Activated B cell treated with CpG ODN at 0.5 μM for 24 hours (primary cell): ENCODE measurements around the gene CAMTA1. TPM values are rescaled to one million over a fixed set of nuclear protein-coding genes. Genes with fewer than 3 reads are reported as not detected.

ENCODE experiments used
- ATAC-seq: fragments of 200-7000 bp; cut with Tn5 transposase; one replicate; pipeline ENCODE4 v1.10.0; 2021; ENCODE audit warnings: low read depth, mild to moderate bottlenecking, moderate library complexity
- CTCF ChIA-PET: fragments of 350-600 bp; sonication (Branson Sonifier 250); formaldehyde crosslinking; loops from one replicate; lab custom pipeline; 2021; ENCODE audit warnings: antibody characterized with exemption; lab: Charles Lee
- POLR2A ChIA-PET: fragments of 350-600 bp; sonication (Branson Sonifier 250); formaldehyde crosslinking; loops from one replicate; lab custom pipeline; 2021; ENCODE audit warnings: antibody characterized with exemption; lab: Charles Lee
- DNase-seq: peaks from one replicate; pipeline ENCODE4 v3.0.0; 2022
- H3K27ac Mint-ChIP-seq: one replicate; pipeline ENCODE4 v1.8.0; 2020; ENCODE audit warnings: mixed read lengths
- H3K27me3 Mint-ChIP-seq: one replicate; pipeline ENCODE4 v1.8.0; 2021; ENCODE audit warnings: mixed read lengths
- H3K36me3 Mint-ChIP-seq: one replicate; pipeline ENCODE4 v1.8.0; 2021; ENCODE audit warnings: low read depth, mixed read lengths
- H3K4me1 Mint-ChIP-seq: one replicate; pipeline ENCODE4 v1.8.0; 2021; ENCODE audit warnings: mixed read lengths
- H3K4me3 Mint-ChIP-seq: one replicate; pipeline ENCODE4 v1.8.0; 2020; ENCODE audit warnings: mild to moderate bottlenecking, mixed read lengths
- H3K9me3 Mint-ChIP-seq: one replicate; pipeline ENCODE4 v1.8.0; 2020; ENCODE audit warnings: mixed read lengths
- intact Hi-C: fragments of 100-400 bp; cut with micrococcal nuclease; formaldehyde crosslinking; loops from one replicate; pipeline ENCODE4 v1.15.1; 2024
- total RNA-seq: library from RNA; stranded (reverse); gene quantifications from 2 replicates; pipeline ENCODE4 v1.2.3, GENCODE V29; 2022
- TF ChIP-seq, protein P1 (sequence below): fragments of 200-600 bp; IDR thresholded peaks from one replicate; pipeline ENCODE4 v1.8.0; 2022; ENCODE audit warnings: antibody characterized with exemption, mild to moderate bottlenecking

CAMTA1 gene
- total RNA-seq, 1 donor from 2014 or later = 49.8 TPM

DNA sequence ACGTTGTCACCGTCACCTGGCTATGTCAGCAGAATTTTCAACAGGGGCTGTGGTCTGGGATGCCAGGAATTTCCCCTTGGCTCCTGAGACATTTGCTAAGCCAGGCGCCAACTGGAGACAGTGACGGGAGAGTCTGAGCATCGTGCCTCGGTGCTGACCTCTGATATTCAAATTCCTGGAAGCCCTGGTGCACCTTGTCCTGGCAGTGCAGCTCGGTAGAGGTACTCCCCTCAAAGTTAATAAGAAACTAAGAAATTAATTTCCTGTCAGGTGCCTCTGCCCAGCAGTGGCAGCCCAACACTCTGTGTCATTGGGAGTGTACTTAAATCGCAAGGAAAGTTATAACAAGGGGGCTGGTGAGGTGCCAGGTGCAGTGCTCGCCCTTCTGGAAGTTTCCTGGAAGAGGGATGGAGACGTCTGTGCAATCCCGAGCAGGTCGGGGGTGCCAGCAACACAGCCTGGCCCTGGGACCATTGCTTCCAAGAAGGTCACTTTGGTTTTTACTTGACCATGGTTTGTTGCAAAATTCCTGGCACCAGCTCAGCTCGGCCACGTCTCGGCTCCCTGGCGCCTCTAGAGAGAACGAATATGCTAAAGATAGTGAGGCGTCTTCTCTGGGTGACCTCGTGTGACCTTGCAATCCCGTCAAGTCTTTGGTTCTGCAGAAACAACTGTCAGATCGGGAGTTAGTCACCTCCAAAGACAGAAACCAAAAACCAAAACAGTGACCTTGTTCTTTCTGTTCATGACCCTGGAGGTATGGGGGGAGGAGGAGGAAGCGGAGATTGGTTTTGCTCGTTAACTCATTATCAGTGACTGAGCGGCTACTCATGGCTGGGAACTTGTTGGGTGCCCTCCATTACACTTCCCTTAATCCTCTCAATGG lies 836.3 kb downstream of the CAMTA1 start:
- ChIA-PET CTCF (no interaction called here), POLR2A (no interaction called here)
- DNase-seq (no peak), ATAC-seq (no peak)
- intact Hi-C loops = no loop called here
- Mint-ChIP-seq H3K4me1 (no peaks in the 10 kb centered on the region), H3K27ac (no peak overlapping the region), H3K9me3 (no peaks in the 10 kb centered on the region), H3K27me3 (peaks cover 11% of the 10 kb centered on the region), H3K4me3 (no peak overlapping the region), H3K36me3 (no peaks in the 10 kb centered on the region)
- TF ChIP-seq, protein P1, sequence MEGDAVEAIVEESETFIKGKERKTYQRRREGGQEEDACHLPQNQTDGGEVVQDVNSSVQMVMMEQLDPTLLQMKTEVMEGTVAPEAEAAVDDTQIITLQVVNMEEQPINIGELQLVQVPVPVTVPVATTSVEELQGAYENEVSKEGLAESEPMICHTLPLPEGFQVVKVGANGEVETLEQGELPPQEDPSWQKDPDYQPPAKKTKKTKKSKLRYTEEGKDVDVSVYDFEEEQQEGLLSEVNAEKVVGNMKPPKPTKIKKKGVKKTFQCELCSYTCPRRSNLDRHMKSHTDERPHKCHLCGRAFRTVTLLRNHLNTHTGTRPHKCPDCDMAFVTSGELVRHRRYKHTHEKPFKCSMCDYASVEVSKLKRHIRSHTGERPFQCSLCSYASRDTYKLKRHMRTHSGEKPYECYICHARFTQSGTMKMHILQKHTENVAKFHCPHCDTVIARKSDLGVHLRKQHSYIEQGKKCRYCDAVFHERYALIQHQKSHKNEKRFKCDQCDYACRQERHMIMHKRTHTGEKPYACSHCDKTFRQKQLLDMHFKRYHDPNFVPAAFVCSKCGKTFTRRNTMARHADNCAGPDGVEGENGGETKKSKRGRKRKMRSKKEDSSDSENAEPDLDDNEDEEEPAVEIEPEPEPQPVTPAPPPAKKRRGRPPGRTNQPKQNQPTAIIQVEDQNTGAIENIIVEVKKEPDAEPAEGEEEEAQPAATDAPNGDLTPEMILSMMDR = no peak

DNA sequence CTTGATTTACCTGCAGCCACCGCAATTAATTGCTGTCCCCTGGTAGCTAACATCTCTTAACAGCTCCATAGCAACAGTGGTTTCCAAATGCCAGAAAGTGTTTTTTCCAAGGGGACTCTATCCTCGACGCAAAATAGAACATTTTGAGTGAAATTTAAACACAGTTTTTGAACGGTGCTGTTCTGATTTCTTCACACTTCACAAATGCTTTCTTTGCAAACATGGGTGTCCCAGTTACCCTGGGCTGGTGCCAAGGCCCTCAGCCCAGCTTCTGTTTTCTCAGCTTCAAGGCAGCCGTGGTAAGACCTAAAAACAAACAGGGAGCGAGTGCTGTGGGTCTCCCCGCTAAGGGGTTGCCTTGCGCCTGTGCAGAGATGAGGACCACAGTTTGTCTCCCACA lies 838.6 kb downstream of the CAMTA1 start:
- POLR2A ChIA-PET = no interaction called here
- TF ChIP-seq, protein P1 = no peak
- Mint-ChIP-seq H3K4me3 (no peak overlapping the region), H3K4me1 (no peaks in the 10 kb centered on the region), H3K27ac (no peak overlapping the region), H3K9me3 (no peaks in the 10 kb centered on the region), H3K36me3 (no peaks in the 10 kb centered on the region), H3K27me3 (peaks cover 9% of the 10 kb centered on the region)
- CTCF ChIA-PET = no interaction called here
- ATAC-seq = no peak
- no peak for DNase-seq
- intact Hi-C loops = no loop called here

DNA sequence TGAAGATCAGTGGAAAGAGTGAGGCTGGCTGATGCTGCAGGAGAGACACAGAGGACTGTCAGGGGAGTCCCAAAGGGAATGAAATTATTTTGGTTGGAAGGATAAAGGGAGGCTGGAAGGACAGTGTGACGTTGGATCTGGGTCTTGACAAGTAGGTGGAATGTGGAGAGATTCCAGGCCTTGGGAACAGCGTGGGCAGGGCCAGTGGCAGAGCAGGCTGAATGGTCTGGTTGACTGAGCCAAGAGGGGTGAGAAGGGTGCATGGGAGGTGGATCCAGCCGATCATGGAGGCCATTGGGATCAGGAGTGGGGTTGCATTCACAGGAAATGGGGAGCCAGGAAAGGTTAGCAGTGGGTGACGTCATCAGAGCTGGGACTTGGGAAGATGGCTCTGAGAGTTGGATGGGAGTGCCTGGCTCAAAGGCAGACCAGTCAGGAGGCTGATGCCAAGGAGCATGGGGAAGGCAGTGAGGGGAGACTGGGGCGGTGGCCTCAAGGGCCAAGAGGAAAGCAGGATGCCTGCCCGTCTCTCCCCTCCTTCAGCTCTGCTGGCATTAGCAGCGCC lies 839.6 kb downstream of the CAMTA1 start:
- ChIA-PET POLR2A (no interaction called here), CTCF (no interaction called here)
- TF ChIP-seq, protein P1 = no peak
- ATAC-seq (no peak), DNase-seq (no peak)
- no peaks in the 10 kb centered on the region for H3K36me3 Mint-ChIP-seq
- no peaks in the 10 kb centered on the region for H3K9me3 Mint-ChIP-seq
- intact Hi-C loops = no loop called here
- H3K4me1 Mint-ChIP-seq = no peaks in the 10 kb centered on the region
- H3K27ac Mint-ChIP-seq = no peak overlapping the region
- H3K27me3 Mint-ChIP-seq = peaks cover 9% of the 10 kb centered on the region
- no peak overlapping the region for H3K4me3 Mint-ChIP-seq

DNA sequence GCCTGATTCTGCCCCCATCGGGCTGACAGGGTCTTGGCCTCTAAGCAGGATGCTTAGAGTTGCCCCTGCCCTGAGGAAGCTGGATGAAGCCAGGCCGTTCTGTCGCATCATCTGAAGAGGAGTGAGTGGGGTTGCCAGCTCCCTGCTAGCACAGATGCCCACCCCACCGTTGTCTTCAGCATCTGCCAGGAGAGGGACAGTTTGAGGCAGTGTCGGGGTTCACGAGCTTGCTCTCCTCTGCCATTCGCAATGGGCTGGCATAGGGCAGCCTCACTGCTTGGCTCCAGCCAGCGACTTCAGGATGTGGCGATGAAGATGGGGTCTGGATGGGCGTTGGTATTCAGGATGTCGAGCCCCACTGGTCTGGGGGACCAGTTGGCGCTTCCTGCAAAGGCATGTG lies 840.1 kb downstream of the CAMTA1 start:
- ATAC-seq = no peak
- H3K27me3 Mint-ChIP-seq = peaks cover 9% of the 10 kb centered on the region

DNA sequence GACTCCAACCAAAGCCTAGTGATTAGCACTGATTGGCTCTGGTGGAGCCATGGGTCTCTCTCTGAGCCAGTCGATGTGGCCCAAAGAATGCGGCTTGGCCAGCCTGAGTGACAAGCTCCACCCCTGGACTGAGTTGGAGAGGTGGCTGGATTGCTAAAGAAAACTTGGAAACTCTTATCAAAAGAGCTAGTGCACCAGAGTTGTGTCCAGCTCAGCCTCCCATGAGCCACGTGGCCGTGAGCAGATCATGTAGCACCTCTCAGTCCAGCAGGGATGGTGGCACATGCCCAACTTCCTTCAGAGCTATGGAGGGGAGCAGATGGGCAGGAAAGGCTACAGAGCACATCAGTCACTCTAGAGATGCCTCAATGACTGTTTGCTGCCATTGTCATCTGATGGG lies 843.0 kb downstream of the CAMTA1 start:
- no peak overlapping the region for H3K4me3 Mint-ChIP-seq
- intact Hi-C loops = no loop called here
- ChIA-PET POLR2A (no interaction called here), CTCF (interaction anchor here (0.6 kb wide), 1 partner anchor 910 kb away, joined by 3 read pairs; no protein-coding TSS in a partner anchor)
- no peak for DNase-seq
- H3K36me3 Mint-ChIP-seq = no peaks in the 10 kb centered on the region
- TF ChIP-seq, protein P1 = no peak
- H3K27ac Mint-ChIP-seq = no peak overlapping the region
- H3K9me3 Mint-ChIP-seq = no peaks in the 10 kb centered on the region
- H3K27me3 Mint-ChIP-seq = peaks cover 11% of the 10 kb centered on the region
- ATAC-seq = no peak
- H3K4me1 Mint-ChIP-seq = no peaks in the 10 kb centered on the region

More for the DNA sequence above, 840.1 kb downstream of the CAMTA1 start:
- intact Hi-C loops = no loop called here
- Mint-ChIP-seq H3K9me3 (no peaks in the 10 kb centered on the region), H3K36me3 (no peaks in the 10 kb centered on the region), H3K4me3 (no peak overlapping the region), H3K27ac (no peak overlapping the region), H3K4me1 (no peaks in the 10 kb centered on the region)
- ChIA-PET CTCF (no interaction called here), POLR2A (no interaction called here)
- DNase-seq = no peak
- TF ChIP-seq, protein P1 = no peak
